Measurements from ENCODE around the gene UPF3A.
"Not testable (repeated sequence)": the region's sequence is repeated elsewhere in the genome, so short reads cannot be mapped to it uniquely, and the experiment has no call there.

Gene UPF3A, protein sequence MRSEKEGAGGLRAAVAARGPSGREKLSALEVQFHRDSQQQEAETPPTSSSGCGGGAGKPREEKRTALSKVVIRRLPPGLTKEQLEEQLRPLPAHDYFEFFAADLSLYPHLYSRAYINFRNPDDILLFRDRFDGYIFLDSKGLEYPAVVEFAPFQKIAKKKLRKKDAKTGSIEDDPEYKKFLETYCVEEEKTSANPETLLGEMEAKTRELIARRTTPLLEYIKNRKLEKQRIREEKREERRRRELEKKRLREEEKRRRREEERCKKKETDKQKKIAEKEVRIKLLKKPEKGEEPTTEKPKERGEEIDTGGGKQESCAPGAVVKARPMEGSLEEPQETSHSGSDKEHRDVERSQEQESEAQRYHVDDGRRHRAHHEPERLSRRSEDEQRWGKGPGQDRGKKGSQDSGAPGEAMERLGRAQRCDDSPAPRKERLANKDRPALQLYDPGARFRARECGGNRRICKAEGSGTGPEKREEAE

DNA sequence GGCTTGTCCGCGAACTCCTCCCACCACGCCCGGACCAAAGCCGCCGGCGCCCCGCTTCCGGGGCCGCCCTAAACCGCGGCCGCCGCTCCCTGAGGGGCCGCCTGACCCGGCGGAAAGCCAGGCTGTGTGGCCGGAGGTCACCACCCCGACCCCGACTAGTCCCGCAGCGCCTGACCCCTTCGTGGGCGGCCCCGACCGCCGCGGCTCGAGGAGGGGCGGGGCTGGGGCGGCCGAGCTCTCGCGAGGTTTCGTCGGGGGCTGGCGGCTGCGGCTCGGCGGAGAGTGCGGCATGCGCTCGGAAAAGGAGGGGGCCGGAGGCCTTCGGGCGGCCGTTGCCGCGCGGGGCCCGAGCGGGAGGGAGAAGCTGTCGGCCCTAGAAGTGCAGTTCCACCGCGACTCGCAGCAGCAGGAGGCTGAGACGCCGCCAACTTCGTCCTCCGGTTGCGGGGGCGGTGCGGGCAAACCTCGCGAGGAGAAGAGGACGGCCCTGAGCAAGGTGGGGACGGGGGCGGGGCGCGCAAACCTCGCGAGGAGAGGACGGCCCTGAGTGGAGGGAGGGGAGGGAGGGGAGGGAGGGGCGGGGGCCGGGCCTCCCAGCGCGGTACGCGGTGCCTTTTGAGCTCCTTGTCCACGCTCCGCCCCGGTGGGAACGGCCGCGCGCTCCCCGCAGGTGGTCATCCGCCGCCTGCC is at the start of gene UPF3A:
UPF3A (plus strand) TSS at position 251 of the 690 bp plus-strand sequence; CDS start at position 290, 39 bp downstream.
- peak; percentile 88 for DNase-seq

DNA sequence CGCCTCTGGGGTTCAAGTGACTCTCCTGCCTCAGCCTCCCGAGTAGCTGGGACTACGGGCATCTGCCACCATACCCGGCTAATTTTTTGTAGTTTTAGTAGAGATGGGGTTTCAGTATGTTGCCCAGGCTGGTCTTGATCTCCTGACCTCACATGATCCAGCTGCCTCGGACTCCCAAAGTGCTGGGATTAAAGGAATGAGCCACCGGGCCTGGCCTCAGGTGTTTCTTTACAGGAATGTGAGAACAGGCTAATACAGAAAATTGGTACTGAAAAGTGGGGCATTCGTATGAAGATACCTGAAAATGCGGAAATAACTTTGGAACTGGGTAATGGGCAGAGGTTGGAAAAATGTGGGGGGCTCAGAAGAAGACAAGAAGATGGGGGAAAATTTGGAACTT is 49.5 kb upstream of the UPF3A start:
- DNase-seq: no peak

DNA sequence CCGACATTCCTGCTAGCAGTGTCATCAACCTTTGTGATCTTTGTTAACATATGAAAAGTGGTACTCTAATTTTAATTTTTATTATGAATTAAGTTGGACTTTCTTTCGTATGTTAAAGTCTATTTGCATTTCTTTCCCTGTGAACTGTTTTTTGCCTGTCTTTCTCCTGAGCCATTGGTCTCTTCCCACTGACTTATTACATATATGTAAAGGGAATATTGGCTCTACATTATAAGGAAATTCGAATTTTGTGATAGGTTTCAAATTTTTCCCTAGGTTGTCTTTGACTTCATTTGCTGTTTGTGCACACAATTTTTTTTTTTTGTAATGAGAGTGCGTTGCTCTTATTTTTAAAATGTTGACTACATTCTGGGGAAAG is 47.1 kb upstream of the UPF3A start:
- no peak for DNase-seq

DNA sequence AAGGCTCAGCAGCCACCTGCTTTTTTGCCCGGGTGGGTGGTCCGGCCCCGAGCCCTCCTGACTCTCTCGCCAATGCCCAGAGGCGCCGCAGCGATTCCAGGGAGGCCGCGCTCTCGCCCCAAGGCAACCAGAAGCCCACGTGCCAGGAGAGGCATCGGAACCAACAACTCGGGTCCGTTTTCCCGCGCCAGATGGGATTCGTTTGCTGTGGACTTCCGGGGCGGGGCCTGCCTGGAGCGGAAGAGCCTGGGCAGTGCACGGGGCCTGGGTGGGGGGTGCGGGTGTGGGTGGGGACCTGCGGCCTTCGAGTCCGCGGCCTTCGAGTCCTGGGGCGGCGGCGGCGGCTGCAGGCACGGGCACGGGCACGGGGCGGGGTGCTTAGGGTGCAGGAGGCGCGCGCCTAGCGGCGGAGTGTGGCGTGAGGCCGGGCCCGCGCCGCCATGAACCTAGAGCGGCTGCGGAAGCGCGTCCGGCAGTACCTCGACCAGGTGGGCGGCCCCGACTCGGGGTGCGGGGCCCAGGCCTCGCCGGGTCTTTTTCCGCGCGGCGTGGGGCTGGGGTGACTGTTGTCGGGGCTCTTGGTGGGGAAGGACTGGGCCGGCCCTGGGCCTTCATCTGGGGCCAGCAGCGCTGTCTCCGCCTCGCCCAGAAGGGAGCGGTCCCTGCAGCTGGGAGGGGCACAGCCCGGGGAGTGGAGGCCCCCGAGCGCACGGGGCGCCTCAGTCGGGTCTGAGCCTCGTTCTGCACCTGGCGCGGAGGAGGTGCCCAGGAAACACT is 46.6 kb upstream of the UPF3A start, which contains the start of gene CDC16:
CDC16 (plus strand) TSS at position 253 of the 777 bp plus-strand sequence; CDS start at position 441, 188 bp downstream.
- DNase-seq: peak; percentile 89

DNA sequence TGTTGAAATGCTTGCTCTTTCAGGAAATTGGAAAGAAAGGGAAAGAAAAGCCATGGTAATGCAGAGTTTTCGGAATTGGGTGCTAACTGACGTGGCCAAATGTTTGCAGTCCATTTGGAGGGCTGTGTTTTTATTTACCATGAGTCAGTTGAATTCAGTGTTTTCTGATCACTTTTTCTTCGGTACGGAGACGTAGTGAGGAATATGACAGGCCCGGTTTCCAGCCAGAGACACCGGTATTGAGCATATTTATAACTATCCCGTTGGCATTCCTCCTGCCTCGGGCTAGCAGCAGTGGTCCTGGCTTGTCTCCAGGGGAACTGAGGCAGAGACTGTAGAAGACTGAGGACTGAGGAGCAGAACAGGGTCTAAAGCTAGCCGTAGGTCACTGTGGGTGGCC is 45.7 kb upstream of the UPF3A start:
- no peak for DNase-seq

DNA sequence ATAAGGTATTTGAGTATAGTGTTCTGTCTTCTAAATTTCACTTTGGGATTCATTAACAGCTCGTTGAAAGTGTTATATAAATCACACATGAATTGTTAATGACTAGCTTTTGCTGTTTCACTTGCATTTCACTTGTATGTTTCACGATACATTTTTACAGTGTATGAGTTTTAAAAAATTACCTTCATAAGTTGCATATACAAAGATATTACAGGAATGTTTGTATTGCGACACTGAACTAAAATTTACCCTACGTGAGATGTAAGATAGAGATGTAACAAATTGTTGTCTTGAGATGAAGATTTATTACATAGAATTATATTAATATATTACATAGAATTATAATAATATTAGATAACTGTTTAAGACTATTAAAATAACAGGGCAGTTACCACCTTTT is 45.2 kb upstream of the UPF3A start:
- DNase-seq: no peak

DNA sequence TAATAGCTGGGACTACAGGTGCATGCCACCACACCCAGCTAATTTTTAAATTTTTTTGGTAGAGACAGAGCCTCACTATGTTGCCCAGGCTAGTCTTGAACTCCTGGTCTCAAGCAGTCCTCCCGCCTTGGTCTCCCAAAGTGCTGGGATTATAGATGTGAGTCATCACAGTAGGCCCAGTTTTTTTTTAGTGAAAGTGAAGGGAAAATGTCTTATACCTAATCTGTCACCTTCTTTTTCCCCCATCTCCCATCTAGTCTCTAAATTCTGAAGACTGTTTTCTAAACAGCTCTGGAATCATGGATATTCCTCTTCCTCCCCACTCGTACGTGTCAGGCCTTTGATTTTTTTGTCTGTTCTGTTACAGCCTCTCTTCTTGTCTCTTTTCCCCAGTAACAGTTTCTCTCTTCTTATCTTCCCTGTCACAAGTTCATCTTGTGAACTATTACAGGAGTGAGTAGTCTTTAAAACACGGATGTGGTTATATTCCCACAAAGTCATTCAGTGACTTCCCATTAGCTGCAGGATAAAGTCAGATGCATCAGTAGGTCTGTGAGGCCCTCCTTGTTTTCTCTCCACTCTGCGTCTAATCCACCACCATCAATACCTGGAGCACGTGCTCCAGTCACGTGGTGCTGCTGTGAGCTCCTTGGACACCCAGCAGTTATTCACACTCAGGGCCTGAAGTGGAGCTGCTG is 43.8 kb upstream of the UPF3A start:
- DNase-seq: no peak

DNA sequence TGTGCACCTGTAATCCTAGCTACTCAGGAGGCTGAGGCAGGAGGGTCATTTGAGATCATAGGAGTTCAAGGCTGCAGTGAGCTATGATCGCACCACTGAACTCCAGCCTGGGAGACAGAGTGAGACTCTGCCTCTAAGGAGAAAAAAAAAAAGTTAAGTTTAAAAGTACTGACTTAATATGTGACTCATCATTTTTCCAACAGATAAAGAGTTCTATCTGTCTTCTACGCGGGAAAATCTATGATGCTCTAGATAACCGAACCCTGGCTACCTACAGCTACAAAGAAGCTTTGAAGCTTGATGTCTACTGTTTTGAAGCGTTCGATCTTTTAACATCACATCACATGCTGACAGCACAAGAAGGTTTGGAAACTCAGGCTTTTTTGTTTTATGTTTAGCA is 39.5 kb upstream of the UPF3A start:
- no peak for DNase-seq

DNA sequence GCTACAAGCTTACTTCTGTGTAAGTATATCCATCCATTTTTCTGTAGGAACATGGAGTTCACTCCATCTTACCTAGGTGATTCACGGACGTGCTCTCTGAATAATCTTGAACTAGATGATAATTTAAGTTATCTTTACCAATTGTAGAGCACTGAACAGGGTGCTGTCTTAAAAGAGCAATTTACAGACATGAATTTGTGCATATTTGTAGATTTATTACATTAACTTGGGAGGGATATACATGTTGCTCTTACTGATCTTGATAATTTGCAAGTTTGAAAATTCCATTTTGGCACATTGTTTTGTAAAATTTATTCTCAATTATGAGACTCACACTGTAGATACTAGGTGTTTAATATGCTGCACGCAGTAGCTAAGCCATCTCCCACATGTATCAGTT is 37.4 kb upstream of the UPF3A start:
- DNase-seq: no peak

DNA sequence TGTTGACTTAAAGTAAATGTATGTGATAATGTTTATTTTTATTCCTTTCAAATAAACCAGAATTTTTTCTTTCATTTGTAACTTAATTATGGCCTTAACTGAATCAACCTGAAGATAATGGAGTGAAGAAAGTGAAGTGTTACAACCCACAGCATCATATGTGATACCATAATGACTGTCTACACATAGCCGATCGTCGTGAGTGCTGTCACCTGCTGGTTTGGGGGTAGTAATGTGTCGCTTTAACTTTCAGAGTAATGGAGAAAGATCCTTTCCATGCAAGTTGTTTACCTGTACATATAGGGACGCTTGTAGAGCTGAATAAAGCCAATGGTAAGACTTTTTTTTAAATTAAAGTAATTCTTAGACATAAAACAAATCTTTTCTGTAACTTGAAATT is 36.8 kb upstream of the UPF3A start:
- DNase-seq: no peak

DNA sequence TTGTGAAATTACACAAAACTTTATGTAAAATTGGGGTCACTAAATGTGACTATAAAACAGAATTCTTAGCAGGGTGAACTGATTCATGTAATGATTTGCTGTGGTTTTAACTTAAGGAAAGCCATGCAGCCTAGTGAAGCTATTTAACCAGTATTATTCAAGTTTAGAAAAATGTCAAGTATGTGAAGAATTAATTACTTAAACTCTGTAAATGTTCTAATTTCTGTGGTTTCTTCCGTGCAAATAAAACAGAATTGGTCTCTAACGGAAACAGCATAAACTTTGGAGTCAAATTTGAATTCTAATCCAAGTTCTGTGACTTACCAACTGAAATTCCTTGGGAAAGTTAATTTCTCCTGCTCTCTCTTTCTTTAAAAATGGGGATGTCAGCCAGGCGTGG is 33.4 kb upstream of the UPF3A start:
- DNase-seq: no peak

DNA sequence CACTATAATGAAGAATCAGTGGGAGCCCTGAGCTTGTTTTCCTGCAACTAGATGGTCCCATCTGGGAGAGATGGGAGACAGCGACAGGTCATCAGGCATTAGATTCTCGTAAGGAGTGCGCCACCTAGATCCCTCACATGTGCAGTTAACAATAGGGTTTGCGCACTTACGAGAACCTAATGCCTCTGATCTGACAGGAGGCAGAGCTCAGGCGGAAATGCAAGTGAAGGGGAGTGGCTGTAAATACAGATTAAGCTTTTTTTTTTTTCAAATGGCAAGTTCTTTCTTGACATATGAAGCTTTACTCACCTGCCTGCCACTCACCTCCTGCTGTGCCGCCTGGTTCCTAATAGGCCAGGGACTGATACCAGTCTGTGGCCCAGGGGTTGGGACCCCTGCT is 32.3 kb upstream of the UPF3A start:
- no peak for DNase-seq

DNA sequence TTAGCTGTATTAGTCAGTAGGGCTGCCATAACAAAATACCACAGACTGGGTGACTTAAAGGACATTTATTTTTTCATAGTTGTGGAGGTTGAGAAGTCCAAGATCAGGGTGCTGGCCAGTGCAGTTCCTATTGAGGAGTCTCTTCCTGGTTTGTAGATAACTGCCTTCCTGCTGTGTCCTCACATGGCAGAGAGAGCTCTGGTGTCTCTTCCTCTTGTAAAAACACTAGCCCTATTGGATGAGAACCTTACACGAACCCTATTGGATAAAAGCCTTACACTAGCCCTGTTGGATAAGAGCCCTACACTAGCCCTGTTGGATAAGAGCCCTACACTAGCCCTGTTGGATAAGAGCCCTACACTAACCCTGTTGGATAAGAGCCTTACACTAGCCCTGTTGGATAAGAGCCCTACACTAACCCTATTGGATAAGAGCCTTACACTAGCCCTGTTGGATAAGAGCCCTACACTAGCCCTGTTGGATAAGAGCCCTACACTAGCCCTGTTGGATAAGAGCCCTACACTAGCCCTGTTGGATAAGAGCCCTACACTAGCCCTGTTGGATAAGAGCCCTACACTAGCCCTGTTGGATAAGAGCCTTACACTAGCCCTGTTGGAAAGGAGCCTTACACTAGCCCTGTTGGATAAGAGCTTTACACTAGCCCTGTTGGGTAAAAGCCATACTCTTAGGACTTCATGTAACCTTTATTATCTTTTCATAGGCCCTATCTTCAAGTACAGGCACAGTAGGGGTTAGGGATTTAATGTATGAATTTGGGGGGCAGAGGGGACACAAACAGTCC is 29.6 kb upstream of the UPF3A start:
- DNase-seq: not testable (repeated sequence)

DNA sequence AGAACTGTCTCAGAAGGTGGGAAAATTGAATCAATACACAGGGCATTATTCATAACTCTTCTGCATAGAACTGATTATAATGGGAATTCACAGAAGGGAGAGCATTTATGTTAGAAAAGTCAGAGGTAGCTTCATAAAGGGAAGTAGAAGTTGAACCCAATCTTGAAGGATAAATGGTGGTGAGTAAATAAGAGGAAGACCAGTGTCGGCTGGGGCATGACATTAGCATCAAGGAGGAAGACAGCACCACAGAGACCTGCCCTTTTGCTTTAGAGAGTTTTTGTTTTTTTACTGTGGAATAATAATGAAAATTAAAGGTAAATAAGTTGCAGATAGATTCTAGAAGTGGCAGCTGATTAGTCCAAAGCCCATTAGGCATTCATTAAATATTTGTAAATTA is 24.9 kb upstream of the UPF3A start:
- DNase-seq: no peak

DNA sequence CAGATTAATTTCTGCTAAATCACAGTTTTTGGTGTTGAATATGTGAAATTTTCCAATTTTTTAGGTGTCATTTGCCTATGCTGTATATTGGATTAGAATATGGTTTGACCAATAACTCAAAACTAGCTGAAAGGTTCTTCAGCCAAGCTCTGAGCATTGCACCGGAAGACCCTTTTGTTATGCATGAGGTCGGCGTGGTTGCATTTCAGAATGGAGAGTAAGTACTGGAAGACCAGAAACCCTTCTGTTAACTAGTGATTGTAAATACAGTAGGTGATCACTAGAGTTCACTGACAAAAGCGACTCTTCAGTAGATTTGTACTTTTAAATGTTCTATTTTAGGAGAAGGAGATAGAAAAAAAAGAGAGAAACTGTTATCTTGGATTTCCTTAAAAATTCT is 24.4 kb upstream of the UPF3A start:
- no peak for DNase-seq

DNA sequence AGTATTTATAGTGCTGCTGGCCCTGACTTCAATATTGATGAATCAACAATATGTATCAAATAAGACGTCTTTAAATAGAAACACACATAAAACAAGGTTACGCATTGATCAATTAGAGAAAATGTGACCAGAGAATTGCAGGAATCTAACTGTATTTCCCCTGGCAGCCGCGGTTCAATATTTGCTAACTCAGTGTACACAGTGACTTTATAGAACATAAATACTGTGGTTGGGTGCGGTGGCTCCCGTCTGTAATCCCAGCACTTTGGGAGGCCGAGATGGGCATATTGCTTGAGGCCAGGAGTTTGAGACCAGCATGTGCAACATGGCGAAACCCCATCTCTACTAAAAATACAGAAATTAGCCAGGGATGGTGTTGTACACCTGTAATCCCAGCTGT is 22.8 kb upstream of the UPF3A start:
- no peak for DNase-seq

DNA sequence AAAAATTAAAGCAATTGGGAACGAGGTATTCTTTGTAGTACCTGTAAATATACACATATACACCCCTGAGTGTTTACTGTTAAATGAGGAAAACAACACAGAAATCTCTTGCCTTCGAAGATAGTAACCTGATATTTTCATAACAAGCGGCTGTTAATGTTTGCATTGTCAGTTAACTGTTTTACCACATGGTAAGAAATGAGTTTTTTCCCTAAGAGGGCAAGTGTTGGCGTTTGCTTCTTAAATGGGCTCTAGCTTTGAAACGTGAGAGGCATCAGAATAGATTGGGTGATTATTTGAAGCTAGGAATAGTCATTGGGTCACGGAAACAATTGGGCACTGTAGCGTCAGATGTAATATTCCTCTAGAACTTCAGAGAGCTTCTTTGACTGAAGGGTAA is 22.0 kb upstream of the UPF3A start:
- DNase-seq: no peak

DNA sequence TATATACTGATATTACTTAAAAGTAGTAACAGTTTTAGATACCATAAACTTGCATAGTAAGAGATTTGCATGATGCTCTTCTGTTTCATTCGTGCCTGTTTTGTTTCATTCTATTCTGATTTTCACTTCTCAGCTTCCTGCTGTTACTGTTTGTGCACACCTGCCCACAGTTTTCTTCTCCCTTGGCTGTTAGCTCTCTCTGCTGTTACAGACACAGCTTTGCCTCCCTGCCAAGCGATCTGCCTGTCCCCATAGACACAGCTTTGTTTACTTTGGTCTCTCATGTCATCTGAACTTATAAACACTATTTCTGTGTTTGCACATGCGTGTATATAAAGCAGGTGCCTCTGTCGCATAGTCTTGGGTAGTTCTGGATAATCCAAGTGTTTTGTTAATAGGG is 21.4 kb upstream of the UPF3A start:
- no peak for DNase-seq

DNA sequence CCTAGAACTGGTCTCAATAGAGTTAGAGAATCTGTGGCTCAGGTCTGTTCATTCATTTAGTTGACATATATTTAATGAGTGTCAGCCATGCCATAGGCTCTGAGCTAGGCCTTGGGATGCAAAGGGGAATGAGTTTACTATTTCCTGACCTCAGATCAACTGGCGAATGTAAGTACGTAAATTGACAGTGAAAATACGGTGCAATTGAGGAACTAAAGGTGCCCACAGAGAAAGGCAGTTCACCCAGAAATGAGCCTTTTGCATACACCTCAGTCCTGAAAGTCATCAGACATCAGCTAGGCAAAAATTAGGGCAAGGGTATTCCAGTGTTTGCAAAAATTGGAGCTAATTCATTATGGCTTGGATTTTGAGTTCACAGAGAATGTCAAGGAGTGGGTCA is 20.6 kb upstream of the UPF3A start:
- DNase-seq: no peak

DNA sequence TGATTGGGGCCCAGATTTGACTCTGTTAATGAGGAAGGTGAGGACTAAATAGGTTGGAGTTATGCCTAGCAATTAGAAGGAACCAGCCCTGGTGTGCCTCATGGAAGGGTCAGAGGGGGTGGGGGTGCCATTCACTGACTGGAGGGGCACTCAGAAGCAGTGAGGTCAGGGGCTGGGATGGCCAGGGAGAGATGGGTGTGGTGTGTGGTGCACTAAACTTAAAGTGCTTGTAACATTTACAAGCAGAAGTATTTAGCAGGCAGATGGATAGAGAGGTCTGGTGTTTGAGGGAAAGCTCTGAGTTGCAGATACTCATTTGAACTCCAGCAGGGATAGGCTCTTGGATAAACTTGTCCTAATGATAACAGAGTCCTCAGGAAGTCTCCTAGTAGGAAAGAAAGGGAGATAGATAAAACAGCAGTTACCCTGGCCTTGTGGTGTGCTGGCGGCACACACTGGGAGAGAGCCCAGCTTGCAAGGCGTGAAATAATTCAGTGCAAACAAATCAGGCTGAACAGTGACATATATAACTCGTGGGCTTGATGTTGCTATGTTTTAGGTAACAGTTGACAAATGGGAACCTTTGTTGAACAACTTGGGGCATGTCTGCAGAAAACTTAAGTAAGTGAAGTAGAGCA is 20.0 kb upstream of the UPF3A start:
- no peak for DNase-seq

DNA sequence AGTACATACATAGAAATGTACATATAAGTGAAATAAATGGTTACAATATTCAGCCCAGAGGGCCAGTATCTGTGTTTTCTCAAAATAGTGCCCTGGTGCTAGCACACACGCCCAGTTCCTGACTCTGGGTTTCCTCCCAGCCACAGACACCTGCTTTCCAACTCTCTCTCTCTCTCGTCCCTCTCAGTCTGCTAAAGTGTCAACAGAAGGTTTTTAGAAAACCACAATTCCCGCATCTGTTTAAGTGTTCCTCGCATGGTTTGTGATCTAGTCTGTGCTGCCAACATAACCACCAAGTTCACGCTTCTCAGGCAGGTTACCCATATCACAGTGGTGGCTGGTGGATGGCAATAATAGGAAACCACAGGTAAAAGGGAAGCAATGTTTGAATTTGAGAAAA is 17.8 kb upstream of the UPF3A start:
- no peak for DNase-seq

DNA sequence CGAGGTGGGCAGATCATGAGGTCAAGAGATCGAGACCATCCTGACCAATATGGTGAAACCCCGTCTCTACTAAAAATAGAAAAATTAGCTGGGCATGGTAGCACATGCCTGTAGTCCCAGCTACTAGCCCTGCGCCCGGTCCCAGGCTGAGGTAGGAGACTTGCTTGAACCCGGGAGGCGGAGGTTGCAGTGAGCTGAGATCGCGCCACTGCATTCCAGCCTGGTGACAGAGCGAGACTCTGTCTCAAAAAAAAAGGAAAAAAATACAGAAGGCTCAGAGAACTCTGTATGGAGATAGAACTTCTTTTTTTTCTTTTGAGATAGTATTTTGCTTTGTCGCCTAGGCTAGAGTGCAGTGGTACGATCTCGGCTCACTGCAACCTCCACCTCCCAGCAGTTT is 17.1 kb upstream of the UPF3A start:
- not testable (repeated sequence) for DNase-seq
